Measurements from ENCODE around the gene C5. TPM values are rescaled to one million over a fixed set of nuclear protein-coding genes. Genes with fewer than 3 reads are reported as not detected.

Gene C5
- total and polyA plus RNA-seq, 2 experiments from 2014 or later: 13.8 to 55.4 TPM

- TF ChIP-seq EZH2phosphoT487 (IDR thresholded peaks at IDR 0.05; ENCODE audit: low read depth, severe bottlenecking, unreplicated experiment): no peak
- TF ChIP-seq EZH2 (IDR thresholded peaks at IDR 0.05; ENCODE audit: borderline replicate concordance): no peak
- no peak for TF ChIP-seq CTCF (IDR thresholded peaks at IDR 0.05; ENCODE audit: poor library complexity)
- no peaks in the 10 kb centered on the region for H3K9me3 ChIP-seq (ENCODE audit: low read depth)
- H3K4me2 ChIP-seq: no peak overlapping the region
- 95% methylated on average over 16 of the region's 16 CpGs for WGBS (ENCODE audit: low lambda C conversion rate, missing lambda C conversion rate)
- H4K20me1 ChIP-seq (ENCODE audit: insufficient read depth, poor library complexity, severe bottlenecking): no peaks in the 10 kb centered on the region
- no peak overlapping the region for H2AFZ ChIP-seq
- H3K27ac ChIP-seq: no peak overlapping the region
- no peaks in the 10 kb centered on the region for H3K79me2 ChIP-seq
- no peak overlapping the region for H3K4me3 ChIP-seq
- H3K27me3 ChIP-seq: no peaks in the 10 kb centered on the region
- H3K36me3 ChIP-seq (replicated peaks; ENCODE audit: insufficient read depth, low read depth): no peaks in the 10 kb centered on the region
- DNase-seq (ENCODE audit: low spot score): no peak
- H3K4me1 ChIP-seq (ENCODE audit: insufficient read depth): no peaks in the 10 kb centered on the region
- H3K9me2 ChIP-seq (replicated peaks; ENCODE audit: insufficient read depth): no peaks in the 10 kb centered on the region
Observed at GRCh38 chr9:120904061-120904977, 145.8 kb downstream of the C5 start.

GRCh38 chr9:120902569-120903535 is 147.2 kb downstream of the C5 start:
- no peak overlapping the region for H2AFZ ChIP-seq
- H3K27ac ChIP-seq: no peak overlapping the region
- no peak overlapping the region for H3K4me3 ChIP-seq
- no peaks in the 10 kb centered on the region for H3K36me3 ChIP-seq (replicated peaks; ENCODE audit: insufficient read depth, low read depth)
- 83% methylated on average over 14 of the region's 14 CpGs for WGBS (ENCODE audit: low lambda C conversion rate, missing lambda C conversion rate)
- H3K9me3 ChIP-seq (ENCODE audit: low read depth): no peaks in the 10 kb centered on the region
- TF ChIP-seq EZH2phosphoT487 (IDR thresholded peaks at IDR 0.05; ENCODE audit: low read depth, severe bottlenecking, unreplicated experiment) (no peak), EZH2 (IDR thresholded peaks at IDR 0.05; ENCODE audit: borderline replicate concordance) (no peak), CTCF (IDR thresholded peaks at IDR 0.05; ENCODE audit: poor library complexity) (no peak)
- H3K79me2 ChIP-seq: no peaks in the 10 kb centered on the region
- H3K4me2 ChIP-seq: no peak overlapping the region
- H3K27me3 ChIP-seq: no peaks in the 10 kb centered on the region
- H4K20me1 ChIP-seq (ENCODE audit: insufficient read depth, poor library complexity, severe bottlenecking): no peaks in the 10 kb centered on the region
- H3K9me2 ChIP-seq (replicated peaks; ENCODE audit: insufficient read depth): no peaks in the 10 kb centered on the region
- DNase-seq (ENCODE audit: low spot score): no peak
- H3K4me1 ChIP-seq (ENCODE audit: insufficient read depth): no peaks in the 10 kb centered on the region

Other genes starting within 250 kb of the C5 start
- gene PSMD5, start 207.4 kb downstream of the C5 start, total RNA-seq: 13.3 and 14.7 TPM in 2 replicates
- 10.4 and 12.1 TPM in 2 replicates for gene PSMD5, start 207.4 kb downstream of the C5 start, polyA plus RNA-seq
- 33.7 and 34.8 TPM in 2 replicates for gene PHF19, start 173.1 kb downstream of the C5 start, total RNA-seq
- gene PHF19, start 173.1 kb downstream of the C5 start, polyA plus RNA-seq: 25.4 and 30.9 TPM in 2 replicates
- 4.0 and 5.4 TPM in 2 replicates for gene TRAF1, start 123.5 kb downstream of the C5 start, total RNA-seq
- gene TRAF1, start 123.5 kb downstream of the C5 start, polyA plus RNA-seq: 2.2 and 3.3 TPM in 2 replicates
- 7.9 and 10.8 TPM in 2 replicates for gene CNTRL, start 24.7 kb upstream of the C5 start, total RNA-seq
- gene CNTRL, start 24.7 kb upstream of the C5 start, polyA plus RNA-seq: 3.4 and 4.3 TPM in 2 replicates
- 58.7 and 59.0 TPM in 2 replicates for gene RAB14, start 151.6 kb upstream of the C5 start, total RNA-seq
- gene RAB14, start 151.6 kb upstream of the C5 start, polyA plus RNA-seq: 54.8 and 61.9 TPM in 2 replicates
- 369 and 396 TPM in 2 replicates for gene GSN, start 217.9 kb upstream of the C5 start, total RNA-seq
- gene GSN, start 217.9 kb upstream of the C5 start, polyA plus RNA-seq: 321 and 404 TPM in 2 replicates

All from hepatocyte (in vitro differentiated cells).